Measurements from ENCODE around the gene MDM2. TPM values are rescaled to one million over a fixed set of nuclear protein-coding genes. Genes with fewer than 3 reads are reported as not detected.
"Not testable (repeated sequence)": the region's sequence is repeated elsewhere in the genome, so short reads cannot be mapped to it uniquely, and the experiment has no call there.

The MDM2 gene
- total and polyA plus RNA-seq, 4 donors, result 24.9 to 155 (median 108) TPM

DNA sequence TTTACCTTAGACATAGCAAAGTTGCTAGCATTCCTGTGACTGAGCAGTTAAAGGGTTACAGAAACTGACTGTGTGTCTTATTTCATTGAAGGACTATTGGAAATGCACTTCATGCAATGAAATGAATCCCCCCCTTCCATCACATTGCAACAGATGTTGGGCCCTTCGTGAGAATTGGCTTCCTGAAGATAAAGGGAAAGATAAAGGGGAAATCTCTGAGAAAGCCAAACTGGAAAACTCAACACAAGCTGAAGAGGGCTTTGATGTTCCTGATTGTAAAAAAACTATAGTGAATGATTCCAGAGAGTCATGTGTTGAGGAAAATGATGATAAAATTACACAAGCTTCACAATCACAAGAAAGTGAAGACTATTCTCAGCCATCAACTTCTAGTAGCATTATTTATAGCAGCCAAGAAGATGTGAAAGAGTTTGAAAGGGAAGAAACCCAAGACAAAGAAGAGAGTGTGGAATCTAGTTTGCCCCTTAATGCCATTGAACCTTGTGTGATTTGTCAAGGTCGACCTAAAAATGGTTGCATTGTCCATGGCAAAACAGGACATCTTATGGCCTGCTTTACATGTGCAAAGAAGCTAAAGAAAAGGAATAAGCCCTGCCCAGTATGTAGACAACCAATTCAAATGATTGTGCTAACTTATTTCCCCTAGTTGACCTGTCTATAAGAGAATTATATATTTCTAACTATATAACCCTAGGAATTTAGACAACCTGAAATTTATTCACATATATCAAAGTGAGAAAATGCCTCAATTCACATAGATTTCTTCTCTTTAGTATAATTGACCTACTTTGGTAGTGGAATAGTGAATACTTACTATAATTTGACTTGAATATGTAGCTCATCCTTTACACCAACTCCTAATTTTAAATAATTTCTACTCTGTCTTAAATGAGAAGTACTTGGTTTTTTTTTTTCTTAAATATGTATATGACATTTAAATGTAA is 31.5 kb downstream of the MDM2 start:
- Histone ChIP-seq H3K36me3 (ENCODE audit: control insufficient read depth in 4 of 4, insufficient read depth in 4 of 4, low read length in 4 of 4) (peaks cover 19 to 33% (median 26%) of the 10 kb centered on the region in 4 donors), H3K4me3 (no peak overlapping the region), H3K4me1 (ENCODE audit: control insufficient read depth in 5 of 5, insufficient read depth in 5 of 5, low read length in 5 of 5) (no peaks in the 10 kb centered on the region), H3K27ac (ENCODE audit: low read depth in 1 of 2, low read length in 1 of 2) (no peak overlapping the region), H3K27me3 (ENCODE audit: control insufficient read depth in 3 of 3, insufficient read depth in 3 of 3, low read length in 2 of 3) (no peaks in the 10 kb centered on the region), H3K9ac (ENCODE audit: insufficient read depth in 1 of 2, low read length in 2 of 2) (no peak overlapping the region), H3K9me3 (ENCODE audit: control insufficient read depth in 4 of 4, insufficient read depth in 3 of 4, low read length in 3 of 4) (no peaks in the 10 kb centered on the region)
- TF ChIP-seq, protein P1, sequence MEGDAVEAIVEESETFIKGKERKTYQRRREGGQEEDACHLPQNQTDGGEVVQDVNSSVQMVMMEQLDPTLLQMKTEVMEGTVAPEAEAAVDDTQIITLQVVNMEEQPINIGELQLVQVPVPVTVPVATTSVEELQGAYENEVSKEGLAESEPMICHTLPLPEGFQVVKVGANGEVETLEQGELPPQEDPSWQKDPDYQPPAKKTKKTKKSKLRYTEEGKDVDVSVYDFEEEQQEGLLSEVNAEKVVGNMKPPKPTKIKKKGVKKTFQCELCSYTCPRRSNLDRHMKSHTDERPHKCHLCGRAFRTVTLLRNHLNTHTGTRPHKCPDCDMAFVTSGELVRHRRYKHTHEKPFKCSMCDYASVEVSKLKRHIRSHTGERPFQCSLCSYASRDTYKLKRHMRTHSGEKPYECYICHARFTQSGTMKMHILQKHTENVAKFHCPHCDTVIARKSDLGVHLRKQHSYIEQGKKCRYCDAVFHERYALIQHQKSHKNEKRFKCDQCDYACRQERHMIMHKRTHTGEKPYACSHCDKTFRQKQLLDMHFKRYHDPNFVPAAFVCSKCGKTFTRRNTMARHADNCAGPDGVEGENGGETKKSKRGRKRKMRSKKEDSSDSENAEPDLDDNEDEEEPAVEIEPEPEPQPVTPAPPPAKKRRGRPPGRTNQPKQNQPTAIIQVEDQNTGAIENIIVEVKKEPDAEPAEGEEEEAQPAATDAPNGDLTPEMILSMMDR (IDR thresholded peaks at IDR 0.05; ENCODE audit: control extremely low read depth, extremely low read depth), result no peak
- 49 to 50% methylated on average over 2 of the region's 2 CpGs for WGBS, 2 donors
- DNase-seq, result no peak
- ATAC-seq (ENCODE audit: insufficient read depth, low FRiP score), result no peak

DNA sequence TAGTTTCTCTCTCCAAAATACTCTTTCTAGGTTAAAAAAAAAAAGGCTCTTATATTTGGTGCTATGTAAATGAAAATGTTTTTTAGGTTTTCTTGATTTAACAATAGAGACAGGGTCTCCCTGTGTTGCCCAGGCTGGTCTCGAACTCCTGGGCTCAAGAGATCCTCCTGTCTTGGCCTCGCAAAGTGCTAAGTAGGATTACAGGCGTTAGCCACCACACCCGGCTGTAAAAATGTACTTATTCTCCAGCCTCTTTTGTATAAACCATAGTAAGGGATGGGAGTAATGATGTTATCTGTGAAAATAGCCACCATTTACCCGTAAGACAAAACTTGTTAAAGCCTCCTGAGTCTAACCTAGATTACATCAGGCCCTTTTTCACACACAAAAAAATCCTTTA is 33.2 kb downstream of the MDM2 start:
- H3K36me3 ChIP-seq (ENCODE audit: control insufficient read depth in 4 of 4, insufficient read depth in 4 of 4, low read length in 4 of 4), result peaks cover 19 to 27% (median 23%) of the 10 kb centered on the region in 4 donors
- 96 to 98% methylated on average over 5 of the region's 5 CpGs for WGBS, 2 donors
- not testable (repeated sequence) for H3K9me3 ChIP-seq (ENCODE audit: control insufficient read depth in 4 of 4, insufficient read depth in 3 of 4, low read length in 3 of 4); H3K27ac ChIP-seq (ENCODE audit: low read depth in 1 of 2, low read length in 1 of 2); DNase-seq; ATAC-seq (ENCODE audit: insufficient read depth, low FRiP score); H3K4me3 ChIP-seq; H3K9ac ChIP-seq (ENCODE audit: insufficient read depth in 1 of 2, low read length in 2 of 2); H3K27me3 ChIP-seq (ENCODE audit: control insufficient read depth in 3 of 3, insufficient read depth in 3 of 3, low read length in 2 of 3); H3K4me1 ChIP-seq (ENCODE audit: control insufficient read depth in 5 of 5, insufficient read depth in 5 of 5, low read length in 5 of 5)

DNA sequence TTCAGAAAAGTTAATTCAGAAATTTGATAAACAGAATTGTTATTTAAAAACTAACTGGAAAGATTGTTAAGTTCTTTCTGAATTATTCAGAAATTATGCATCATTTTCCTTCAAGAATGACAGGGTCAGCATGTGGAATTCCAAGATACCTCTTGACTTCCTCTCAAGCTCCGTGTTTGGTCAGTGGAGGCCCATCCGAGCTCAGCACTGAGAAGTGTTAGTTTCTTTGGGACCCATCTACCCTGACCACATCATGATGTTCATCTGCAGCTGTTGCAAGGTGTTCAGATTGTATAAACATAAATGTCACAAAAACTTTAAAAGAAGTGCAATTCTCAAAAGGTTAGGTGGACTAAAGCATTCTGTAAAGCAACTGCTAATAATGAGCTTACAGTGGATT is 33.7 kb downstream of the MDM2 start:
- no peak overlapping the region for H3K4me3 ChIP-seq
- H3K4me1 ChIP-seq (ENCODE audit: control insufficient read depth in 5 of 5, insufficient read depth in 5 of 5, low read length in 5 of 5), result peaks cover 0 to 2% (median 0%) of the 10 kb centered on the region in 5 donors
- TF ChIP-seq, protein P1 (IDR thresholded peaks at IDR 0.05; ENCODE audit: control extremely low read depth, extremely low read depth), result no peak
- no peaks in the 10 kb centered on the region for H3K9me3 ChIP-seq (ENCODE audit: control insufficient read depth in 4 of 4, insufficient read depth in 3 of 4, low read length in 3 of 4)
- WGBS, 2 donors, result 79 to 84% methylated on average over 2 of the region's 2 CpGs
- H3K27me3 ChIP-seq (ENCODE audit: control insufficient read depth in 3 of 3, insufficient read depth in 3 of 3, low read length in 2 of 3), result no peaks in the 10 kb centered on the region
- H3K36me3 ChIP-seq (ENCODE audit: control insufficient read depth in 4 of 4, insufficient read depth in 4 of 4, low read length in 4 of 4), result peaks cover 19 to 27% (median 23%) of the 10 kb centered on the region in 4 donors
- DNase-seq (no peak), ATAC-seq (ENCODE audit: insufficient read depth, low FRiP score) (no peak)
- H3K27ac ChIP-seq (ENCODE audit: low read depth in 1 of 2, low read length in 1 of 2), result no peak overlapping the region
- H3K9ac ChIP-seq (ENCODE audit: insufficient read depth in 1 of 2, low read length in 2 of 2), result no peak overlapping the region

DNA sequence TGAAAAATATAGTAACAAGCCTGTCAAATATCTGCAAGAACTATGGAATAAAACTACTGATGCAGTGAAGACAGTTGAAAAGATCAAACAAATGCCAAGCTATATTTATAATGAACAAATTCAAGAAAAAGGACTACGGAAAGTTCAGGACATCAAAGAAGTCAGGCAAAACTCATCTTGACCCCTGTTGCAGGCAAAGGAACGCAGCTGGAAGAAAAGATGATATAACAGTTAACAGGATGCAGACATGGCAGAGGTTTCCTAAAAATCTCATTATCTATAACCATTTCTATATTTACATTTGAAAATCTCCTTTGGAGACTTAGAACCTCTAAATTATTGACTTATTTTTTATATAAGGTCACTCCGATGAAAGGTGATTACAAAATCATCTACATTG is 34.1 kb downstream of the MDM2 start:
- no peaks in the 10 kb centered on the region for H3K9me3 ChIP-seq (ENCODE audit: control insufficient read depth in 4 of 4, insufficient read depth in 3 of 4, low read length in 3 of 4)
- peaks cover 0 to 2% (median 0%) of the 10 kb centered on the region in 5 donors for H3K4me1 ChIP-seq (ENCODE audit: control insufficient read depth in 5 of 5, insufficient read depth in 5 of 5, low read length in 5 of 5)
- WGBS, 2 donors, result 92 to 96% methylated on average over 3 of the region's 3 CpGs
- TF ChIP-seq, protein P1 (IDR thresholded peaks at IDR 0.05; ENCODE audit: control extremely low read depth, extremely low read depth), result no peak
- no peak overlapping the region for H3K9ac ChIP-seq (ENCODE audit: insufficient read depth in 1 of 2, low read length in 2 of 2)
- H3K4me3 ChIP-seq, result no peak overlapping the region
- H3K27ac ChIP-seq (ENCODE audit: low read depth in 1 of 2, low read length in 1 of 2), result no peak overlapping the region
- ATAC-seq (ENCODE audit: insufficient read depth, low FRiP score), result no peak
- H3K27me3 ChIP-seq (ENCODE audit: control insufficient read depth in 3 of 3, insufficient read depth in 3 of 3, low read length in 2 of 3), result no peaks in the 10 kb centered on the region
- DNase-seq, result no peak
- H3K36me3 ChIP-seq (ENCODE audit: control insufficient read depth in 4 of 4, insufficient read depth in 4 of 4, low read length in 4 of 4), result peaks cover 16 to 26% (median 22%) of the 10 kb centered on the region in 4 donors
